Measurements from ENCODE around the gene CFAP74. TPM values are rescaled to one million over a fixed set of nuclear protein-coding genes. Genes with fewer than 3 reads are reported as not detected.

CFAP74 gene
- total RNA-seq, 1 donor from 2014 or later, result not detected

- Histone ChIP-seq H3K36me3 (ENCODE audit: control insufficient read depth, insufficient read depth, low read length) (no peaks in the 10 kb centered on the region), H3K4me3 (ENCODE audit: low read depth, low read length) (no peak overlapping the region), H3K27me3 (ENCODE audit: control insufficient read depth, insufficient read depth, low read length) (peaks cover 4% of the 10 kb centered on the region)
- TF ChIP-seq CTCF (IDR thresholded peaks at IDR 0.05; ENCODE audit: insufficient read depth, low read length, poor library complexity, severe bottlenecking), result no peak
- DNase-seq (ENCODE audit: low read depth), result no peak
Measured at GRCh38 chr1:1947493-1947892, 56.1 kb downstream of the CFAP74 start.

- peaks cover 8% of the 10 kb centered on the region for H3K27me3 ChIP-seq (ENCODE audit: control insufficient read depth, insufficient read depth, low read length)
- DNase-seq (ENCODE audit: low read depth), result no peak
- H3K36me3 ChIP-seq (ENCODE audit: control insufficient read depth, insufficient read depth, low read length), result no peaks in the 10 kb centered on the region
- no peak overlapping the region for H3K4me3 ChIP-seq (ENCODE audit: low read depth, low read length)
- TF ChIP-seq CTCF (IDR thresholded peaks at IDR 0.05; ENCODE audit: insufficient read depth, low read length, poor library complexity, severe bottlenecking), result no peak
Measured at GRCh38 chr1:1946540-1946939, 57.0 kb downstream of the CFAP74 start.

- no peak for TF ChIP-seq CTCF (IDR thresholded peaks at IDR 0.05; ENCODE audit: insufficient read depth, low read length, poor library complexity, severe bottlenecking)
- Histone ChIP-seq H3K36me3 (ENCODE audit: control insufficient read depth, insufficient read depth, low read length) (no peaks in the 10 kb centered on the region), H3K27me3 (ENCODE audit: control insufficient read depth, insufficient read depth, low read length) (peaks cover 14% of the 10 kb centered on the region), H3K4me3 (ENCODE audit: low read depth, low read length) (no peak overlapping the region)
- no peak for DNase-seq (ENCODE audit: low read depth)
Measured at GRCh38 chr1:1945782-1946393, 57.7 kb downstream of the CFAP74 start.

GRCh38 chr1:1943834-1944570, 59.6 kb downstream of the CFAP74 start:
- peak; percentile 76 for TF ChIP-seq CTCF (IDR thresholded peaks at IDR 0.05; ENCODE audit: insufficient read depth, low read length, poor library complexity, severe bottlenecking)
- Histone ChIP-seq H3K36me3 (ENCODE audit: control insufficient read depth, insufficient read depth, low read length) (no peaks in the 10 kb centered on the region), H3K4me3 (ENCODE audit: low read depth, low read length) (no peak overlapping the region), H3K27me3 (ENCODE audit: control insufficient read depth, insufficient read depth, low read length) (peaks cover 20% of the 10 kb centered on the region)
- no peak for DNase-seq (ENCODE audit: low read depth)

- Histone ChIP-seq H3K4me3 (ENCODE audit: low read depth, low read length) (no peak overlapping the region), H3K27me3 (ENCODE audit: control insufficient read depth, insufficient read depth, low read length) (peaks cover 20% of the 10 kb centered on the region), H3K36me3 (ENCODE audit: control insufficient read depth, insufficient read depth, low read length) (no peaks in the 10 kb centered on the region)
- no peak for DNase-seq (ENCODE audit: low read depth)
- no peak for TF ChIP-seq CTCF (IDR thresholded peaks at IDR 0.05; ENCODE audit: insufficient read depth, low read length, poor library complexity, severe bottlenecking)
Measured at GRCh38 chr1:1942753-1943656, 60.6 kb downstream of the CFAP74 start.

Measured in kidney epithelial cell (primary cell).